ENCODE data around the gene LRRFIP2.

The LRRFIP2 gene

DNA sequence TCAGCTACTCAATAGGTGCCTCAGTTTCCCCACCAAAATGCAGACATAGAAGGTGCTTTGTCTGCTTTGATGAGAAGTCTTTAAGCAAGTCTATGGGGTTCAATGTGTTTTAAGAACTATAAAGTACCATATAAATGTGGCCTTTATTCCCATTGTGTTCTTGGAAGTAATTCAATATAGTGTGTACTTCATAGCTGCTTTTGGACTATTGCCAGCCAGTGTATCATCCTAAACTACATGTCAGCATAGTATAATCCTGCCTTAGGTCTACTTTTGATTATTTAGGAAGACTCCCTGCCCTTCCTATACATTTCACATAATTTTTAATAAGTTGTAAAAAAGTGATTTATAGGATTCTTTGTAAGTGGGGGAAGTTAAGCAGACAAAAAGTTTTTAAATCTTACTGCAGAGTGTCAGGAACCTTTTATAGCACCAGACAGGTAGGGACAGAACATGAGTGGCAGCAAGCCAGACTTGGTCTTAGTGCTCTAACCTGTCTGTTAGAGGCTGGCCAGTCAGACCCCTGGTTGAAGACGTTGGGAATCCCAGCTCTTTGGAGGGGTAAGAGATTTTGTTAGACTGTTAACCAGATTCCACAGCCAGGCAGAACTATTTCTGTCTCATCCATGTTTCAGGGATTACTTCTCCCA lies 132.7 kb downstream of the LRRFIP2 start:
- Histone ChIP-seq H3K9ac (ENCODE audit: low read length) (no peak overlapping the region), H3K36me3 (ENCODE audit: control insufficient read depth, insufficient read depth, low read length) (peaks cover 6% of the 10 kb centered on the region), H3K27ac (ENCODE audit: low read depth, low read length) (no peak overlapping the region), H3K4me1 (ENCODE audit: control insufficient read depth, insufficient read depth, low read length) (peaks cover 5% of the 10 kb centered on the region), H3K4me3 (ENCODE audit: low read length) (no peak overlapping the region), H3K27me3 (ENCODE audit: control insufficient read depth, insufficient read depth, low read length) (no peaks in the 10 kb centered on the region)

DNA sequence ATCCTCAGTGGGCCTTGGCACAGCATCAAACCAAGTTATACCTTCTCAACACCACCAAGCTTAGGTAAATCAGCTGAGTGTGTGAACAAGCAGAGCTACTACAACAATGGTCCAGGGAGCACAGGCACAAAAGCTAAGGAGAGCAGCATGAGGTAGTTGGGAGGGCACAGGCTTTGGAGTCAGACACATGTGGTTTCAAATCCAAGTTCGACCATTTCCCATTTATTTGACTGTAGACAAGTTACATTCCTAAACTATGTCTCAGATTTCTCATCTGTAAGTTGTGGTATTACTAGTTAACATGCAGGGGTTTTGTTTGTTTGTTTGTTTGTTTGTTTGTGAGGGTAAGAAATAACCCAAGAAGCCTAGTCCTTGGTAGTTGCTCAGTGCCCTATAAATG lies 134.2 kb downstream of the LRRFIP2 start:
- Histone ChIP-seq H3K36me3 (ENCODE audit: control insufficient read depth, insufficient read depth, low read length) (peaks cover 6% of the 10 kb centered on the region), H3K4me3 (ENCODE audit: low read length) (no peak overlapping the region), H3K27me3 (ENCODE audit: control insufficient read depth, insufficient read depth, low read length) (no peaks in the 10 kb centered on the region), H3K4me1 (ENCODE audit: control insufficient read depth, insufficient read depth, low read length) (peaks cover 5% of the 10 kb centered on the region), H3K9ac (ENCODE audit: low read length) (no peak overlapping the region), H3K27ac (ENCODE audit: low read depth, low read length) (no peak overlapping the region)

DNA sequence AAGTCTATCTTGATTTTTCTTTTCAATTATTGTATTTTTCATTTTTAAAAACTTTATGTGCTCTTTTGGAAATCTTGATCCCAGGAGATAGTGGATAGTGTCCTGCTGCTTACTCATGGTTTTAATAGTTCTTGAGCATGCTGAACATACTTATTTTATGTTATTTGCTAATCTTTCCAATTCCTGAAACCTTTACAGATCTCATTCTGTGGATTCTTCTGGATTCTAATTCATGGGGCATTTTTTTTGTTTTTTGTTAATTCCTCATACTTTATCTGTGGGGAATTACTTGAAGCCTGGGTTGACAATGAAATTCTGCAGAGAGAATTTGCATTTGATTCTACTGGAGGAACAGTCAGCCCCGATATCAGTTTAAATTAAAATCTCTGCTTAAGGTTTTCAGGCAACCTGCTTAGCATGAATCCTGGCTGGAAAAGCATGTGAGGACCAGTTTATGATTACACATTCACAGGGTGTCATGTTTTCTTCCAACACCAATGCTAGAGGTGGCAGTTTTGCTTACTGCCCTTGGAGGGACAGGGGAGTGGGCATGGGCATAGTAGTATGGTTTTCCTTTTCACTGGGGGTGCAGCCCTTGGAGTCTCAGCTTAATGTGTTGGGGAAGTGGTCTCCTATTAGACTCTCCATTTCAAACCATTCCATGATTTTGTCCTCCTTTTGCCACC lies 135.1 kb downstream of the LRRFIP2 start:
- H3K36me3 ChIP-seq (ENCODE audit: control insufficient read depth, insufficient read depth, low read length): peaks cover 6% of the 10 kb centered on the region
- no peak overlapping the region for H3K27ac ChIP-seq (ENCODE audit: low read depth, low read length)
- no peaks in the 10 kb centered on the region for H3K27me3 ChIP-seq (ENCODE audit: control insufficient read depth, insufficient read depth, low read length)
- H3K4me3 ChIP-seq (ENCODE audit: low read length): no peak overlapping the region
- H3K4me1 ChIP-seq (ENCODE audit: control insufficient read depth, insufficient read depth, low read length): peaks cover 5% of the 10 kb centered on the region
- no peak overlapping the region for H3K9ac ChIP-seq (ENCODE audit: low read length)

DNA sequence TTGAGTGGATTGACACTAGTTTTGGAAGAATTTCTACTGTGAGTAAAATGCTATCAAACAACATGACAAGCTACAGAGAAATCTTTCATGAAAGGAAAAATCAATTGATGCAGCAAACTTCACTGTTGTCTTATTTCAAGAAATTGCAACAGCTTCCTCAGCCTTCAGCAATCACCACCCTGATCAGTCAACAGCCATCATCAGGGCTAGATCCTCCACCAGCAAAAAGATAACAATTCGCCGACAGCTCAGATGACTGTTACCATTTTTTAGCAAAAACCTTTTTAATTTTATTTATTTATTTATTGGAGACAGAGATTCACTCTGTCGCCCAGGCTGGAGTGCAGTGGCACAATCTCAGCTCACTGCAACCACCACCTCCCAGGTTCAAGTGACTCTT lies 137.0 kb downstream of the LRRFIP2 start:
- Histone ChIP-seq H3K27me3 (ENCODE audit: control insufficient read depth, insufficient read depth, low read length) (no peaks in the 10 kb centered on the region), H3K4me1 (ENCODE audit: control insufficient read depth, insufficient read depth, low read length) (peaks cover 5% of the 10 kb centered on the region), H3K4me3 (ENCODE audit: low read length) (no peak overlapping the region), H3K36me3 (ENCODE audit: control insufficient read depth, insufficient read depth, low read length) (peaks cover 6% of the 10 kb centered on the region), H3K9ac (ENCODE audit: low read length) (no peak overlapping the region), H3K27ac (ENCODE audit: low read depth, low read length) (no peak overlapping the region)

- no peak overlapping the region for H3K4me3 ChIP-seq (ENCODE audit: low read length)
- H3K27ac ChIP-seq (ENCODE audit: low read depth, low read length): peak overlapping the region; percentile 2
- H3K4me1 ChIP-seq (ENCODE audit: control insufficient read depth, insufficient read depth, low read length): peaks cover 12% of the 10 kb centered on the region
- H3K27me3 ChIP-seq (ENCODE audit: control insufficient read depth, insufficient read depth, low read length): no peaks in the 10 kb centered on the region
- H3K9ac ChIP-seq (ENCODE audit: low read length): no peak overlapping the region
- peaks cover 3% of the 10 kb centered on the region for H3K36me3 ChIP-seq (ENCODE audit: control insufficient read depth, insufficient read depth, low read length)
Measured at GRCh38 chr3:37032961-37033360, 141.4 kb downstream of the LRRFIP2 start.

DNA sequence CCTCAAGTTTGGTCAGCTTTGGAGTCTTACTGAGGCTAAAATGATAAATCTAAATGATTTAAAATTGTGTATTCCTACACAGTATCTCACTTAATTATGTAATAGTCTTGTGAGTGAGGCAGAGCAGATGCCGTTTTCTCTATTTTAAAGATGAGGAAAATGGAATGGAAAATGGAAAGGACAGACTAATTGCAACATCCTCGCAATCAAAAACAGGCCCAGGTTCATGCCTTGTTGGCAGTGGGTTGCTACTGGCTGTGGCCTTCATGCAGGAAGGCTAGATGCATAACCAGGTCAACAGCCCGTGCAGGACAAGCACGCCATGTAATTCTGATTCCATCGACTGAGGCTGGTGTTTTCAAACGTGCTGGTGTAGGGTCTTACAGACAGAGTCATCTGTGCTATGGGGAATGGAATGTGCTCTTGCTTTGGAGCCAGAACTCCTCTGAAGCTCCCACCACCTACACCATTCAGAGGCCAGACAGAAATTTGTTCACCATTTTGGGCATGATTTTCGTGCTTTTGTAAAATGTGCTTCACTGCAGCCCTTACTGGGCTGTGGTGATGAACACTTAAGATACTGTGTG lies 143.2 kb downstream of the LRRFIP2 start:
- peak overlapping the region; percentile 44 for H3K27ac ChIP-seq (ENCODE audit: low read depth, low read length)
- H3K4me1 ChIP-seq (ENCODE audit: control insufficient read depth, insufficient read depth, low read length): peaks cover 12% of the 10 kb centered on the region
- H3K4me3 ChIP-seq (ENCODE audit: low read length): no peak overlapping the region
- H3K9ac ChIP-seq (ENCODE audit: low read length): no peak overlapping the region
- no peaks in the 10 kb centered on the region for H3K27me3 ChIP-seq (ENCODE audit: control insufficient read depth, insufficient read depth, low read length)
- H3K36me3 ChIP-seq (ENCODE audit: control insufficient read depth, insufficient read depth, low read length): peaks cover 7% of the 10 kb centered on the region

GRCh38 chr3:37030588-37030987 lies 143.8 kb downstream of the LRRFIP2 start:
- Histone ChIP-seq H3K27me3 (ENCODE audit: control insufficient read depth, insufficient read depth, low read length) (no peaks in the 10 kb centered on the region), H3K9ac (ENCODE audit: low read length) (no peak overlapping the region), H3K4me1 (ENCODE audit: control insufficient read depth, insufficient read depth, low read length) (peaks cover 12% of the 10 kb centered on the region), H3K27ac (ENCODE audit: low read depth, low read length) (peak overlapping the region; percentile 44), H3K36me3 (ENCODE audit: control insufficient read depth, insufficient read depth, low read length) (peaks cover 7% of the 10 kb centered on the region), H3K4me3 (ENCODE audit: low read length) (no peak overlapping the region)

GRCh38 chr3:37029516-37030163 lies 144.7 kb downstream of the LRRFIP2 start:
- peaks cover 7% of the 10 kb centered on the region for H3K36me3 ChIP-seq (ENCODE audit: control insufficient read depth, insufficient read depth, low read length)
- H3K4me3 ChIP-seq (ENCODE audit: low read length): no peak overlapping the region
- H3K27ac ChIP-seq (ENCODE audit: low read depth, low read length): no peak overlapping the region
- H3K9ac ChIP-seq (ENCODE audit: low read length): no peak overlapping the region
- peaks cover 12% of the 10 kb centered on the region for H3K4me1 ChIP-seq (ENCODE audit: control insufficient read depth, insufficient read depth, low read length)
- H3K27me3 ChIP-seq (ENCODE audit: control insufficient read depth, insufficient read depth, low read length): no peaks in the 10 kb centered on the region

DNA sequence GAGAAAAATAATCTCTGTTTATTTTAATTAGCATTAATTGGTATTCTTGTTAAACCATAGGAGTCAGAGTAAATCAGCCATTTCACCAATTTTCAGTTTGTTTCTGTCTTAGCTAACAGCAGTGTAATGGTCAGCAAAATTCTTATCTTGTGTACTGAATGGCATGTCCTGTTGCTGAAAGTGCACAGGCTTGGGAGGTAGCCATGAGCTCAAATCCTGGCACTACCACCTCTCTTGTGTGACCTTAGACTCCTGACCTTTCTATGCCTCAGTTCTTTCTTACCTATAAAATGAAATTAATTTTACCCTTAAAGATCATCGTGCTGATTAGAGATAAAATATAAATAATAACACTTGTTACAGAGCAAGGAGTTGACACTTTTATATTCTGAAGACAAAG lies 145.3 kb downstream of the LRRFIP2 start:
- Histone ChIP-seq H3K4me3 (ENCODE audit: low read length) (no peak overlapping the region), H3K27ac (ENCODE audit: low read depth, low read length) (no peak overlapping the region), H3K27me3 (ENCODE audit: control insufficient read depth, insufficient read depth, low read length) (no peaks in the 10 kb centered on the region), H3K4me1 (ENCODE audit: control insufficient read depth, insufficient read depth, low read length) (peaks cover 12% of the 10 kb centered on the region), H3K36me3 (ENCODE audit: control insufficient read depth, insufficient read depth, low read length) (peaks cover 7% of the 10 kb centered on the region), H3K9ac (ENCODE audit: low read length) (no peak overlapping the region)

GRCh38 chr3:37028329-37028728 lies 146.1 kb downstream of the LRRFIP2 start:
- Histone ChIP-seq H3K27me3 (ENCODE audit: control insufficient read depth, insufficient read depth, low read length) (no peaks in the 10 kb centered on the region), H3K9ac (ENCODE audit: low read length) (no peak overlapping the region), H3K36me3 (ENCODE audit: control insufficient read depth, insufficient read depth, low read length) (peaks cover 7% of the 10 kb centered on the region), H3K4me3 (ENCODE audit: low read length) (no peak overlapping the region), H3K4me1 (ENCODE audit: control insufficient read depth, insufficient read depth, low read length) (peaks cover 12% of the 10 kb centered on the region), H3K27ac (ENCODE audit: low read depth, low read length) (no peak overlapping the region)

DNA sequence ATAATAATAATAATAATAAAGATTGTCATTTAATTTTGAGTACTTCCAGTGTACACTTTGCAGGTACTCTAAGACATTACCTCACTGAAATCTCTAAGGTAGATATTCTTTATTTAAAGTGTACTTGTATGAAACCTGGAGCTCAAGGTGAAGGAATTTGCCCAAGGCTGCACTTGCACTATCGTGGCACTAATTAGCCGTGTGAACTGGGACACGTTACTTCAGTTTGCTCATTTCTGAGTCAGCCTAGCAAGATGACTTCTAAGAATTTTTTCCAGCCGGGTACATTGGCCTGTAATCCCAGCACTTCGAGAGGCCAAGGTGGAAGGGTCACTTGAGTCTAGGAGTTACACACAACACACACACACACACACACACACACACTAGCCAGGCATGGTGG lies 147.5 kb downstream of the LRRFIP2 start:
- Histone ChIP-seq H3K27me3 (ENCODE audit: control insufficient read depth, insufficient read depth, low read length) (no peaks in the 10 kb centered on the region), H3K36me3 (ENCODE audit: control insufficient read depth, insufficient read depth, low read length) (peaks cover 14% of the 10 kb centered on the region), H3K27ac (ENCODE audit: low read depth, low read length) (no peak overlapping the region)

GRCh38 chr3:37025561-37026335 lies 148.6 kb downstream of the LRRFIP2 start:
- H3K4me1 ChIP-seq (ENCODE audit: control insufficient read depth, insufficient read depth, low read length): peaks cover 3% of the 10 kb centered on the region
- no peak overlapping the region for H3K9ac ChIP-seq (ENCODE audit: low read length)
- H3K27me3 ChIP-seq (ENCODE audit: control insufficient read depth, insufficient read depth, low read length): no peaks in the 10 kb centered on the region
- no peak overlapping the region for H3K4me3 ChIP-seq (ENCODE audit: low read length)
- peaks cover 23% of the 10 kb centered on the region for H3K36me3 ChIP-seq (ENCODE audit: control insufficient read depth, insufficient read depth, low read length)
- H3K27ac ChIP-seq (ENCODE audit: low read depth, low read length): no peak overlapping the region

More for the DNA sequence above, 147.5 kb downstream of the LRRFIP2 start:
- no peak overlapping the region for H3K9ac ChIP-seq (ENCODE audit: low read length)
- H3K4me1 ChIP-seq (ENCODE audit: control insufficient read depth, insufficient read depth, low read length): peaks cover 11% of the 10 kb centered on the region
- no peak overlapping the region for H3K4me3 ChIP-seq (ENCODE audit: low read length)
